Esophagus squamous epithelium (tissue), 5 donors: ENCODE results near the gene KRT77. TPM values are rescaled to one million over a fixed set of nuclear protein-coding genes. Genes with fewer than 3 reads are reported as not detected.

ENCODE experiments used
- DNase-seq: peaks from one replicate; lab custom pipeline; 2025; lab: John Stamatoyannopoulos, UW
- H3K27ac ChIP-seq, 4 donors: fragments of 200-600 bp; sonication (generic); one replicate each; pipeline ENCODE4 v1.5.1; 2016 to 2019; ENCODE audit warnings: mild to moderate bottlenecking in 1 of 4
- H3K27me3 ChIP-seq, 4 donors: fragments of 200-600 bp; sonication (generic); 1 replicate in 3 of 4; 2 replicates in 1 of 4; pipeline versions ENCODE4 v1.5.1 to v1.6.0; 2017 to 2021; ENCODE audit warnings: antibody characterized with exemption in 1 of 4
- H3K36me3 ChIP-seq, 3 donors: fragments of 200-600 bp; sonication (generic); one replicate each; pipeline ENCODE4 v1.5.1; 2016 to 2019
- H3K4me1 ChIP-seq, 3 donors: fragments of 200-600 bp; sonication (generic); one replicate each; pipeline ENCODE4 v1.5.1; 2017 to 2019
- H3K4me3 ChIP-seq, 4 donors: fragments of 200-600 bp; sonication (generic); 1 replicate in 3 of 4; 2 replicates in 1 of 4; pipeline ENCODE4 v1.5.1; 2016 to 2019; ENCODE audit warnings: mild to moderate bottlenecking in 2 of 4, moderate library complexity in 1 of 4
- H3K9me3 ChIP-seq, 3 donors: fragments of 200-600 bp; sonication (generic); one replicate each; pipeline ENCODE4 v1.5.1; 2016 to 2019
- POLR2A ChIP-seq, 4 donors: fragments of 450-650 bp; IDR thresholded peaks; one replicate each; pipeline ENCODE4 v1.6.1; 2017; ENCODE audit warnings: antibody characterized with exemption in 4 of 4, mild to moderate bottlenecking in 4 of 4, moderate library complexity in 3 of 4
- WGBS, 2 donors: methylation state at CpG; one replicate each; pipeline ENCODE4 v1.1.5; 2018; 5-methylcytosine and 5-hydroxymethylcytosine counted together
- intact Hi-C: fragments of 100-400 bp; cut with DNase I; formaldehyde crosslinking; loops from one replicate; pipeline ENCODE4 v1.15.0; 2022
- total RNA-seq, 4 donors: library from RNA; depleted of rRNA; stranded (reverse); fragments of >200 nt; gene quantifications; one replicate each; pipeline ENCODE4 v1.1.0, GENCODE V29; 2016
- TF ChIP-seq, protein P1 (sequence below), 6 experiments: fragments of 450-650 bp in 4 of 6; fragments of 200-600 bp in 2 of 6; sonication (generic) in 2 of 6; IDR thresholded peaks; one replicate each; pipeline ENCODE4 v1.5.1; 2016 to 2019; ENCODE audit warnings: antibody characterized with exemption in 6 of 6, mild to moderate bottlenecking in 4 of 6, moderate library complexity in 4 of 6
- donor health status: DM: yes; HTN: yes; CAD: no.

Gene KRT77
- total RNA-seq, 4 donors from 2014 or later, result not detected

GRCh38 chr12:52741375-52742195 lies 38.3 kb upstream of the KRT77 start:
- 5 to 14% methylated on average over 11 to 13 of the region's 16 CpGs for WGBS, 2 donors
- DNase-seq, result no peak
- intact Hi-C loops, result no loop called here
- Histone ChIP-seq H3K27me3 (peaks cover 0 to 41% (median 0%) of the 10 kb centered on the region in 4 donors), H3K36me3 (no peaks in the 10 kb centered on the region), H3K27ac (no peak overlapping the region), H3K9me3 (no peaks in the 10 kb centered on the region), H3K4me1 (no peaks in the 10 kb centered on the region), H3K4me3 (no peak overlapping the region)
- TF ChIP-seq, protein P1, sequence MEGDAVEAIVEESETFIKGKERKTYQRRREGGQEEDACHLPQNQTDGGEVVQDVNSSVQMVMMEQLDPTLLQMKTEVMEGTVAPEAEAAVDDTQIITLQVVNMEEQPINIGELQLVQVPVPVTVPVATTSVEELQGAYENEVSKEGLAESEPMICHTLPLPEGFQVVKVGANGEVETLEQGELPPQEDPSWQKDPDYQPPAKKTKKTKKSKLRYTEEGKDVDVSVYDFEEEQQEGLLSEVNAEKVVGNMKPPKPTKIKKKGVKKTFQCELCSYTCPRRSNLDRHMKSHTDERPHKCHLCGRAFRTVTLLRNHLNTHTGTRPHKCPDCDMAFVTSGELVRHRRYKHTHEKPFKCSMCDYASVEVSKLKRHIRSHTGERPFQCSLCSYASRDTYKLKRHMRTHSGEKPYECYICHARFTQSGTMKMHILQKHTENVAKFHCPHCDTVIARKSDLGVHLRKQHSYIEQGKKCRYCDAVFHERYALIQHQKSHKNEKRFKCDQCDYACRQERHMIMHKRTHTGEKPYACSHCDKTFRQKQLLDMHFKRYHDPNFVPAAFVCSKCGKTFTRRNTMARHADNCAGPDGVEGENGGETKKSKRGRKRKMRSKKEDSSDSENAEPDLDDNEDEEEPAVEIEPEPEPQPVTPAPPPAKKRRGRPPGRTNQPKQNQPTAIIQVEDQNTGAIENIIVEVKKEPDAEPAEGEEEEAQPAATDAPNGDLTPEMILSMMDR (IDR thresholded peaks at IDR 0.05), result no peak
- no peak for TF ChIP-seq POLR2A (IDR thresholded peaks at IDR 0.05)

DNA sequence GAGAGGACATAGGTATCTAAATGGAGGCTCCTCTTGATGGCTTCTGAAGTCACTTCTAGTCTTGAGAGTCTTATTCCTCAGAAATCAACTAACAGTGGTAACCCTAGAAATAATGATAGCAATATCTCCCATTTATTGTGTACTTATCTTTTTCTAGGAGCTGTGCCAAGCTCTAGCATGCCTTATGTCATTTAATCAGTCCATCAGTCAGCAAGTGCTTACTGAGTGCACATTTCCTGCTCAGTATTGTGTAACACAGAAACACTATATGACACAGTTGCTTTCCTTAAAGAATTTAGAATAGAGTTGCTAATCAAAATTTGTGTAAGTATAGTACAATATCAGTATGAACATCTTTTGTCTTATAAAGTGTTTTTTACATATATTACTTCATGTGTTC lies 37.3 kb upstream of the KRT77 start:
- TF ChIP-seq POLR2A (IDR thresholded peaks at IDR 0.05), result no peak
- TF ChIP-seq, protein P1 (IDR thresholded peaks at IDR 0.05), result no peak
- Histone ChIP-seq H3K27ac (no peak overlapping the region), H3K27me3 (peaks cover 0 to 48% (median 0%) of the 10 kb centered on the region in 4 donors), H3K9me3 (no peaks in the 10 kb centered on the region), H3K4me3 (no peak overlapping the region), H3K4me1 (no peaks in the 10 kb centered on the region), H3K36me3 (no peaks in the 10 kb centered on the region)
- no peak for DNase-seq
- intact Hi-C loops, result no loop called here

DNA sequence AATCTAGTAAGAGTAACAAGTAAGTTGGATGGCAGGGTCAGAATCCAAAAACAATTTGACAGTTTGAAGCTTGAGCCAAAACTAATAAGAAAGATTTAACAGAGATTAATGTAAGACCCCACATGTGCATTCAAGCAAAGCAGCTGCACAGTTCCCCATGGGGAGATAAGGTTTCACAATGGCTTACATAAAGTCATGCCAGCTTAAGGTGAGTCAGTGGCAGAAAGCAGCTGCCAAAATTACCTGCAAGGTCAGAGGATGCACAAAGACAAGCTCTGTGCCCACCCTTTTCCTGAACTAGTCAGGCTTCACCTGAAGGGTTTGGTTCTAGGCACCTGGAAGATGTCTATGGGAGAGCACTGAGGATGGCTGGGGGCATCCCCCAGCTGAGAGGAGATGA lies 36.6 kb upstream of the KRT77 start:
- no peak for DNase-seq
- H3K27me3 ChIP-seq, result peaks cover 0 to 48% (median 0%) of the 10 kb centered on the region in 4 donors
- no peaks in the 10 kb centered on the region for H3K36me3 ChIP-seq
- no peaks in the 10 kb centered on the region for H3K9me3 ChIP-seq
- intact Hi-C loops, result no loop called here
- H3K27ac ChIP-seq, result no peak overlapping the region
- H3K4me3 ChIP-seq, result no peak overlapping the region
- H3K4me1 ChIP-seq, result no peaks in the 10 kb centered on the region
- TF ChIP-seq POLR2A (IDR thresholded peaks at IDR 0.05), result no peak
- TF ChIP-seq, protein P1 (IDR thresholded peaks at IDR 0.05), result no peak

DNA sequence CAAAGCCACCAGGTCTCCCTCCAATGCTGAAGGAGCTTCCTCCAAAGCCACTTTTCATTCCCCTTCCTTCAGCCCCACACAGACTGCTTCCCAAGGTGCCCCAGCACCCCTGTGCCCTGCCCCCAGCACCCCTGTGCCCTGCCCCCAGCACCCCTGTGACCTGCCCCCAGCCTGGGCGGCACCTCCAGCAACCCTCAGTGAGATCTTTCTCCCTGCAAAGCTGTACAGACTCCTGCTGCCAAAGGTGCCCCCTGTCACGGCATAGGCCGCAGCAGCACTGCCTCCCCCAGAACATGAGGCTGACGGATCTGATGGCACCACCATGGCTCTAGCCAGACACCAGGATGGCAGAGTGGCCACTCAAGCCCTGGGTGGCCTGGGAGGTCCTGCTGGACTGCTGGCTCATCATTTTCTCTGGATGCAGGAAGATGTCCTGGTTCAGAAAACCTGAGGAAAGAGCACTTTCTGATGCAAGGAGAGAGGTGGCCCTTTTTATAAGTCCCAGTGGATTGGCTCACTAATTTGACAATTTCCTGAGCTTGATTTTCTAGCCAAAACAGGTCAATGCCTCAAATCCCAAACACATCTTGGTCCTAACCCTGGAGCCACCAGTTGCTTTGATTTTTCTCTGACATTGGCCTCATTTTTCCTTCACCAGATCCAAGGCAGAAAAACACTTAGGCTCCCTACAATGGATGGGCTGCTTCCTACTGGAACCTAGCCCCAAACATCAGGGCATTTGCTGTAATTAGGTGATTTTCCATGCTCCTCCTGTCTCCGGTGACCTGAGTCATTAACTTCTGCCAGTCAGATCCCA lies 32.7 kb upstream of the KRT77 start:
- Histone ChIP-seq H3K4me1 (no peaks in the 10 kb centered on the region), H3K27me3 (peaks cover 0 to 61% (median 0%) of the 10 kb centered on the region in 4 donors), H3K9me3 (no peaks in the 10 kb centered on the region), H3K36me3 (no peaks in the 10 kb centered on the region), H3K4me3 (no peak overlapping the region), H3K27ac (no peak overlapping the region)
- no peak for TF ChIP-seq POLR2A (IDR thresholded peaks at IDR 0.05)
- TF ChIP-seq, protein P1 (IDR thresholded peaks at IDR 0.05), result no peak
- DNase-seq, result no peak
- intact Hi-C loops, result no loop called here
- WGBS, 2 donors, result 73 to 86% methylated on average over 1 of the region's 5 CpGs

GRCh38 chr12:52735106-52735505 lies 31.8 kb upstream of the KRT77 start:
- intact Hi-C loops, result no loop called here
- H3K27ac ChIP-seq, result no peak overlapping the region
- no peaks in the 10 kb centered on the region for H3K36me3 ChIP-seq
- WGBS, 2 donors, result 67 to 83% methylated on average over 1 to 2 of the region's 8 CpGs
- H3K4me1 ChIP-seq, result no peaks in the 10 kb centered on the region
- TF ChIP-seq, protein P1 (IDR thresholded peaks at IDR 0.05), result no peak
- no peak for TF ChIP-seq POLR2A (IDR thresholded peaks at IDR 0.05)
- peaks cover 0 to 69% (median 0%) of the 10 kb centered on the region in 4 donors for H3K27me3 ChIP-seq
- DNase-seq, result no peak
- no peaks in the 10 kb centered on the region for H3K9me3 ChIP-seq
- no peak overlapping the region for H3K4me3 ChIP-seq
